ENCODE results near the gene SETD2.
A peak's percentile ranks its signal among the peaks of the same experiment; 100 is the strongest.
"Not testable (repeated sequence)": the region's sequence is repeated elsewhere in the genome, so short reads cannot be mapped to it uniquely, and the experiment has no call there.

The SETD2 gene

GRCh38 chr3:47098910-47099309, 65.0 kb downstream of the SETD2 start:
- DNase-seq = no peak

DNA sequence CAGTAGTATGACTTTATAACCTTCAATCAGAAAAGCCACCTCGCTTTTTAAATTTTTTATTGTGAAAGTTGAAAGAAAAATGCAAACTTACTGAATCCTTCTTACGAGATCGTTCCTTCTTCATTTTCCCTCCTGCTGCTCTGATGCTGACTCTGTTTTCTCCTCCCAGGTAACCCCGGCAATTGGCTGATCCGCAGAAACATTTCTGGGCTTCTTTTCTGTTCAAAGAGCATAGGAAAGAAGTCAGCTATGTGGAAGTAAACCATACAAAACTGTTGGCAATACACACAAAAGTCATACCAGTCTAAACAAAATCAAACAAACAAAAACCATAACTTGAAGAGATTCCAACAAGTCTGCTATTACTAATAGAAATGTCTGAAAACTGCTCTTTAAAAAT, 66.0 kb downstream of the SETD2 start:
- no peak for DNase-seq

DNA sequence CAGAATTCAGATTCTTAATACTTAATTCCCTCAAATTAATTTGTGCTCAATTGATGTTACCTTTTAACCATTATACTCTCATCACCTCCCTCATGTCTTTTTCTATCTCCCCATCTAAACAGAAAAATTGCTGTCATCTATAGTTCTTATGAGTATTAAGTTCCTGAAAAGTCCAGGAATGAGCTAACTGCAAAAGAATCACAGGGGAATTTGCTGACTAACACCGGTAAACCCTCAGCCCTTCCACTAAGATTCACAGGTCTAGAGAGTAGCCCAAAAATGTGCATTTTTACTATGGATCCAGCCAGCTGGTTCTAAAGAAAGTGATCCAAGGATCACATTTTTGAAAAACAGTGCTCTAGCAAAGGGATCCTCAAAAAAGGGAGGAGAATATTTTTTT, 67.0 kb downstream of the SETD2 start:
- no peak for DNase-seq

- no peak for DNase-seq
Observed at GRCh38 chr3:47092090-47092489, 71.8 kb downstream of the SETD2 start.

- DNase-seq = no peak
Observed at GRCh38 chr3:47089630-47090029, 74.3 kb downstream of the SETD2 start.

GRCh38 chr3:47086071-47086470, 77.8 kb downstream of the SETD2 start:
- DNase-seq = no peak

DNA sequence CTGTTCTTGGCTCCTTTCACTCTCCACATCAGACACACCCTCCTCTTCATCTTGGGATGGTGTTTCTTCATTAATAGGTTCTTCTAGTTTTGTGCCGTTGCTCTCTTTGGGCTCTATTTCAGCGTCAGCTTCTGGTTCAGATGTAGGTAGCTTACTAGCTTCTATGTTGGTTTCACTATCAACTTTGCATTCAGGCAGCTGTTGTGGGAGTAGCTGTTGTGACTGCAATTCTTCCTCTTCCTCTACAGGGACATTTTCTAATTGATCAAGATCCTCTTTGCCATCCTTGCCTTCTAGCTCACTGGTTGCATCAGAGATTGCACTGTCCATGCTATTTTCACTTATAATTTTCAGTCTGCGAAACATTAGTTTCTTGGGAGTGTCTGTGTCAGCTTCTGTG, 80.1 kb downstream of the SETD2 start:
- DNase-seq = no peak

- DNase-seq = no peak
Observed at GRCh38 chr3:47082519-47082918, 81.4 kb downstream of the SETD2 start.

DNA sequence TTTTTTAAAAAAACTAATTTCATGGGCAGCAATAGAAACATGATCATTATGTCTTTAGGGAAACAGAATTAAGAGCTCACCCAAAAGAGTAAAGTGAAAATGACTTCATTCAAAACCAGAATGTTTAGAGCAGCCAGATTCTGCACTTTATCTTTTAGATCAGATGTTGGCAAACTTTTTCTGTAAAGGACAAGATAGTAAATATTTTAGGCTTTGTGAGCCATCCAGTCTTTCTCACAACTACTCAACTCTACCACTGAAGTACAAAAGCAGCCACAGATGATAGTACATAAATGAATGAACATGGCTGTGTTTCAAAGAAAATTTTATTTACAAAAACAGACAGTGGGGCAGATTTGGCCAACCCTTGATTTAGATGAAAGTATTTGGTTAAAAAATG, 84.5 kb downstream of the SETD2 start:
- DNase-seq = no peak

DNA sequence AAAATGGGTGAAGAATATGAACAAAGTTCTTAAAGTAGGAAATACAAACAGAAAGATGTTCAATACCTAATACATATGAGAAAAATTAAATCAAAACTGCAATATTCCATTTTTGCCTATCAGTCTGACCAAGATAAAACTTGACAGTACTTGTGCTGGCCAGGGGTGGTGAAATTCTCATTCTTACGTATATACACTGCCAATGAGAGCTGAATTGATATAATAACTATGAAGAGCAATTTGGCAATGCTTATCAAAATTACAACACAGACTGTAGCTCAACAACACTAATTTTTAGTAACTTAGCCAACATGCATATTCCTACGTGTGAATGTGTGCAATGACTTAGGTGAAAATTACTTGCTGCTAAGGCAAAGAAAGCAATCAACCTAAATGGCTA, 90.2 kb downstream of the SETD2 start:
- DNase-seq = no peak

DNA sequence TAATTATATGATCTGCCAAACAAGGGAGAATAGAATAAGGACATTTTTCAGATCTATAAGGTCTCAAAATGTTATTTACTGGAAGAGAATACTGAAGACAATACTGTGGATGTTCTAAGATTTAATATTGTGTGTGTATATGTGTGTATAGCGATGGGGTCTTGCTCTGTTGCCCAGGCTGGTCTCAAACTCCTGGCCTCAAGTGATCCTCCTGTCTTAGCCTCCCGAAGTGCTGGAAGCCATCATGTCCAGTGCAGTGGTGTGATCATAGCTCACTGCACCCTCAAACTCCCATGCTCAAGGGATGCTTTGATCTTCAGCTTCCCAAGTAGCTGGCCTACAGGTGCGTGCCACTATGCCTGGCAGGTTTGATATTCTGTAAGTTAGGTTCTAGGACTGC, 93.1 kb downstream of the SETD2 start:
- DNase-seq = no peak

DNA sequence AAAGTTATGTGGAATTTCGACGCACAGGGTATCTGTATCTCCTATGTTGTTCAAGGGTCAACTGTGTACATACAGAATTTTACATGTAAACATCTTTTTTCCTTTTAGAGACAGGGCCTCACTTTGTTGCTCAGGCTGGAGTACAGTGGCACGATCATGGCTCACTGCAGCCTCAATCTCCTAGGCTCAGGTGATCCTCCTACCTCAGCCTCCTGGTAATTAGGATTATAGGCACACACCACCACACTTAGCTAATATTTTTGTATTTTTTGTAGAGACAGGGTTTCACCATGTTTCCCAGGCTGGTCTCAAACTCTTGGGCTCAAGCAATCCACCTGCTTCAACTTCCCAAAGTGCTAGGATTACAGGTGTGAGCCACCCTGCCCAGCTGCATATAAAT, 97.7 kb downstream of the SETD2 start:
- not testable (repeated sequence) for DNase-seq

- no peak for DNase-seq
Observed at GRCh38 chr3:47065681-47066080, 98.2 kb downstream of the SETD2 start.

GRCh38 chr3:47065058-47065457, 98.9 kb downstream of the SETD2 start:
- no peak for DNase-seq

GRCh38 chr3:47057212-47057671, 106.7 kb downstream of the SETD2 start:
- peak; percentile 79 for DNase-seq

- no peak for DNase-seq
Observed at GRCh38 chr3:47056705-47057104, 107.2 kb downstream of the SETD2 start.

- DNase-seq = no peak
Observed at GRCh38 chr3:47054412-47054811, 109.5 kb downstream of the SETD2 start.

DNA sequence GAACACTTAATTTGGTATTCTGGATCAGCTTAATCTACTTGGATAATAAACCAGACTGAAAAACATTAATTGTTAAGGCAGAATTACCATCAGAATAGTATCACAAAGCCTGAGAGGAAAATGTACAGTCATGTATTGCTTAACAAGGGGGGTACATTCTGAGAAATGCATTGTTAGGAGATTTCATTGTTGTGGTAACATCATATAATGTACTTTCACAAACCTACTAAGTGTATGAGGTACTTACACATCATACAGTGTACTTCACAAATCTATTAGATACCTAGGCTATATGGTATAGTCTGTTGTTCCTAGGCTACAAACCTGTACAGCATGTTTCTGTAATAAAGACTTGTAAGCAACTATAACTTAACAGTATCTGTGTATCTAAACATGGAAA, 116.2 kb downstream of the SETD2 start:
- DNase-seq = no peak

GRCh38 chr3:47047069-47047468, 116.8 kb downstream of the SETD2 start:
- no peak for DNase-seq

GRCh38 chr3:47042231-47042791, 121.6 kb downstream of the SETD2 start:
- no peak for DNase-seq

DNA sequence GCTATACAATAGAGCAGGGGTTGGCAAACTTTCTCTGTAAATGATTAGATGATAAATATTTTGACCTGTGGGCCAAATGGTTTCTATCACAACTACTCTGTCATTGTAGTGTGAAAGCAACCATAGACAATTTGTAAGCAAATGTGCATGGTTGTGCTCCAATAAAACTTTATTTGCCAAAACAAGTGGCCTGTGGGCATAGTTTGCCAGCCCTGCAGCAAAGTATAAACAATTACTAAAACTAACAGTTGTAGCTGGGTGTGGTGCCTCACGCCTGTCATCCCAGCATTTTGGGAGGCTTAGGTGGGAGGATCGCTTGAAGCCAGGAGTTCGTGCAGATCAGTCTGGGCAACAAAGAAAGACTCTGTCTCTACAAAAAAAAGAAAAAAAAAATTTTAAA, 122.8 kb downstream of the SETD2 start:
- DNase-seq = no peak

DNA sequence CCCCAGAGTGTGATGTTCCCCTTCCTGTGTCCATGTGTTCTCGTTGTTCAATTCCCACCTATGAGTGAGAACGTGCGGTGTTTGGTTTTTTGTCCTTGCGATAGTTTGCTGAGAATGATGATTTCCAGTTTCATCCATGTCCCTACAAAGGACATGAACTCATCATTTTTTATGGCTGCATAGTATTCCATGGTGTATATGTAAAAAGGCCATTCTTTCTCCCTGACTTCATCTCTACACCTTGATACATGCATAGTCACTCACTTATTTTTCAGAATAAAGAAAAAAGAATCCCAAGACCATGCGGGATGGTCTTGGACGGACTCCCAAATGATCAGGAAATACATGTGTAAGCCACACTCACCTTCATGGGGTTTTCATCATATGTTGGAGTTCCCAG, 126.6 kb downstream of the SETD2 start:
- DNase-seq = not testable (repeated sequence)

DNA sequence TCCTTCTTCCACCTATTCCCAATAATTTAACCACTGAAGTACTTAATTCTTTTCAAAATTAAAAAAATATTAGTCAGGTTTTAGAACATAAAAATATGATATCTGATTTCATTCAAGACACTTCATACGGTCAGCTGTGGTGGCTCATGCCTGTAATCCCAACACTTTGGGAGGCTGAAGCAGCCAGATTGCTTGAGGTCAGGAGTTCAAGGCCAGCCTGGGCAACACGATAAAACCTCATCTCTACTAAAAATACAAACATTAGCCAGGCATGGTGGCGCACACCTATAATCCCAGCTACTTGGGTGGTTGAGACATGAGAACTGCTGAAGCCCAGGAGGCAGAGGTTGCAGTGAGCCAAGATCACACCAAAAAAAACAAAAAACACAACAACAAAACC, 127.8 kb downstream of the SETD2 start:
- no peak for DNase-seq

- no peak for DNase-seq
Observed at GRCh38 chr3:47035645-47036044, 128.3 kb downstream of the SETD2 start.

- DNase-seq = no peak
Observed at GRCh38 chr3:47034868-47035489, 128.9 kb downstream of the SETD2 start.

Measured in activated effector memory CD4-positive, alpha-beta T cell treated with anti-CD3 and anti-CD28 coated beads, Interleukin-2, amount 50 U/mL, for 16 hours (primary cell).